K562 (cell line): ENCODE data around the gene UBFD1. TPM values are rescaled to one million over a fixed set of nuclear protein-coding genes. Genes with fewer than 3 reads are reported as not detected.

Source experiments
- ARID3B ChIP-seq: fragments of 250-450 bp; sonication (Bioruptor Pico); IDR thresholded peaks from 2 replicates; pipeline ENCODE4 v1.4.0; 2020; ENCODE audit warnings: borderline replicate concordance
- BHLHE40 ChIP-seq: IDR thresholded peaks from 2 replicates; pipeline ENCODE4 v1.6.1; 2011; ENCODE audit warnings: low read length, improper control_type of control experiment
- C11orf30 ChIP-seq: fragments of 450-650 bp; IDR thresholded peaks from 2 replicates; pipeline ENCODE4 v1.6.1; 2016; ENCODE audit warnings: low read depth, mild to moderate bottlenecking
- DPF2 ChIP-seq: fragments of 450-650 bp; IDR thresholded peaks from 2 replicates; pipeline ENCODE4 v1.6.1; 2016
- ETV1 ChIP-seq: fragments of 450-650 bp; conservative IDR thresholded peaks from 2 replicates; pipeline ENCODE4 v1.6.1; 2016; ENCODE audit warnings: missing genetic modification characterization, control low read depth, low read depth, missing compliant biosample characterization
- FIP1L1 ChIP-seq: fragments of 200-400 bp; formaldehyde crosslinking; IDR thresholded peaks from 2 replicates; pipeline ENCODE4 v1.6.1; 2018; ENCODE audit warnings: mild to moderate bottlenecking, low read depth, low read length; ENCODE audit not compliant: poor library complexity, severe bottlenecking
- GABPA ChIP-seq: fragments of 200-800 bp; sonication (Bioruptor generic); conservative IDR thresholded peaks from 2 replicates; pipeline ENCODE4 v1.6.1; 2016; ENCODE audit warnings: low read depth, missing genetic modification characterization, missing compliant biosample characterization
- HBP1 ChIP-seq: fragments of 450-650 bp; formaldehyde crosslinking; IDR thresholded peaks from 2 replicates; pipeline ENCODE4 v1.4.0; 2022; ENCODE audit warnings: missing genetic modification characterization
- HDAC1 ChIP-seq, 2 experiments: fragments of 450-650 bp; IDR thresholded peaks; 2 replicates each; pipeline ENCODE4 v1.6.1; 2016 to 2017; ENCODE audit warnings: inconsistent platforms in 1 of 2, mild to moderate bottlenecking in 1 of 2, moderate library complexity in 1 of 2
- HMBOX1 ChIP-seq: sonication (generic); IDR thresholded peaks from 2 replicates; pipeline ENCODE4 v1.6.1; 2016
- KLF1 ChIP-seq: fragments of 450-650 bp; IDR thresholded peaks from 2 replicates; pipeline ENCODE4 v1.6.1; 2016; ENCODE audit warnings: missing genetic modification characterization, missing compliant biosample characterization
- PCBP1 ChIP-seq: fragments of 200-400 bp; formaldehyde crosslinking; IDR thresholded peaks from 2 replicates; pipeline ENCODE4 v1.6.1; 2018; ENCODE audit warnings: mild to moderate bottlenecking, low read depth, low read length; ENCODE audit not compliant: poor library complexity, severe bottlenecking
- PHB ChIP-seq: fragments of 250-450 bp; sonication (Bioruptor Pico); IDR thresholded peaks from 2 replicates; pipeline ENCODE4 v1.5.0; 2021
- PHF20 ChIP-seq: fragments of 450-650 bp; IDR thresholded peaks from 2 replicates; pipeline ENCODE4 v1.6.1; 2018; ENCODE audit not compliant: partially characterized antibody
- PKNOX1 ChIP-seq: fragments of 450-650 bp; IDR thresholded peaks from 2 replicates; pipeline ENCODE4 v1.6.1; 2016
- POLR2B ChIP-seq: fragments of 450-650 bp; IDR thresholded peaks from 2 replicates; pipeline ENCODE4 v1.6.1; 2018; ENCODE audit warnings: low read depth; ENCODE audit not compliant: partially characterized antibody
- PRMT5 ChIP-seq: sonication (generic); formaldehyde crosslinking; IDR thresholded peaks from 2 replicates; pipeline ENCODE4 v1.5.0; 2020; ENCODE audit warnings: missing genetic modification reagents
- PTTG1 ChIP-seq: fragments of 450-650 bp; IDR thresholded peaks from 2 replicates; pipeline ENCODE4 v1.6.1; 2016; ENCODE audit warnings: low read depth, mild to moderate bottlenecking, missing genetic modification characterization, missing compliant biosample characterization
- RBM22 ChIP-seq: fragments of 200-400 bp; formaldehyde crosslinking; IDR thresholded peaks from 2 replicates; pipeline ENCODE4 v1.6.1; 2018; ENCODE audit warnings: low read length, low read depth; ENCODE audit not compliant: poor library complexity, severe bottlenecking
- SMAD4 ChIP-seq: fragments of 250-450 bp; sonication (Bioruptor Pico); conservative IDR thresholded peaks from 2 replicates; pipeline ENCODE4 v1.8.0; 2021; ENCODE audit warnings: inconsistent platforms, mild to moderate bottlenecking, moderate library complexity
- STAT5A ChIP-seq: IDR thresholded peaks from 2 replicates; pipeline ENCODE4 v1.6.1; 2012; ENCODE audit warnings: low read length, inconsistent platforms, borderline replicate concordance
- TAF9B ChIP-seq: fragments of 450-650 bp; IDR thresholded peaks from 2 replicates; pipeline ENCODE4 v1.6.1; 2018; ENCODE audit warnings: mild to moderate bottlenecking; ENCODE audit not compliant: partially characterized antibody
- ZBTB17 ChIP-seq: fragments of 450-650 bp; formaldehyde crosslinking; IDR thresholded peaks from 2 replicates; pipeline ENCODE4 v1.4.0; 2020; ENCODE audit warnings: mild to moderate bottlenecking
- polyA plus RNA-seq, 8 experiments: library from polyadenylated mRNA; depleted of rRNA in 4 of 8; stranded (reverse) in 5 of 8; unstranded in 3 of 8; fragments of >200 nt; fragmentation: Nextera tagmentation in 2 of 8; fragmentation: Illumina TruSeq in 1 of 8; extraction: Ambion mirVana in 2 of 8; extraction: Trizol in 1 of 8; gene quantifications; 2 replicates each; pipeline versions ENCODE4 v1.2.1 to v1.2.3, GENCODE V29; 2011 to 2014; ENCODE audit warnings: inconsistent platforms in 1 of 8, missing spikeins in 1 of 8
- total RNA-seq, 7 experiments: library from RNA; depleted of rRNA in 6 of 7; stranded (reverse); fragments of >200 nt in 6 of 7; fragmentation: Illumina TruSeq in 2 of 7; extraction: Trizol in 2 of 7; gene quantifications; 2 replicates each; pipeline versions ENCODE4 v1.2.1 to v1.2.3, GENCODE V29; 2011 to 2021; ENCODE audit warnings: low replicate concordance in 1 of 7

Gene UBFD1
- total and polyA plus RNA-seq, 9 of the 15 experiments (the other 6 are each of a cell fraction or from before 2014, with no cell fraction given), result 10.7 to 66.2 (median 34.0) TPM

GRCh38 chr16:23595951-23596720, 38.6 kb downstream of the UBFD1 start, which contains the start of gene NDUFAB1 (continued):
- TF ChIP-seq KLF1 (tag) (no peak), RBM22 (peak; percentile 69), HMBOX1 (no peak), TAF9B (peak; percentile 46), PCBP1 (peak; percentile 55), PRMT5 (CRISPR knock-in tag) (0 out of 2 replicates have a peak, but pooled peaks have one; percentile 11), DPF2 (no peak), BHLHE40 (peak; percentile 74), PHF20 (peak; percentile 85), STAT5A (peak; percentile 20; the same call in 1 of the 2 replicates), POLR2B (peak; percentile 76), PTTG1 (tag) (no peak), FIP1L1 (peak; percentile 87), PKNOX1 (0 out of 2 replicates have a peak, but pooled peaks have one; percentile 6), ETV1 (peak; percentile 36; the same call in 1 of the 2 replicates), SMAD4 (CRISPR knock-in tag) (peak; percentile 85), PHB (CRISPR knock-in tag) (no peak), HBP1 (CRISPR knock-in tag) (0 out of 2 replicates have a peak, but pooled peaks have one; percentile 51), C11orf30 (peak; percentile 96), ZBTB17 (CRISPR knock-in tag) (0 out of 2 replicates have a peak, but pooled peaks have one; percentile 27), GABPA (tag) (peak; percentile 88), ARID3B (CRISPR knock-in tag) (no peak), HDAC1 (IDR thresholded peaks at IDR 0.05) (peak in 1 of 2 experiments; percentile 93; a peak in 2 of 4 replicates)
